Panc1 (cell line): Measurements from ENCODE around the gene KRTCAP2.

Experiments used
- CTCF ChIP-seq: fragments of 450-650 bp; IDR thresholded peaks from 2 replicates; pipeline ENCODE4 v1.5.1; 2017; ENCODE audit warnings: mild to moderate bottlenecking
- TCF7L2 ChIP-seq: IDR thresholded peaks from 2 replicates; pipeline ENCODE4 v1.6.1; 2011; ENCODE audit warnings: mild to moderate bottlenecking, low read depth, low read length, inconsistent platforms

DNA sequence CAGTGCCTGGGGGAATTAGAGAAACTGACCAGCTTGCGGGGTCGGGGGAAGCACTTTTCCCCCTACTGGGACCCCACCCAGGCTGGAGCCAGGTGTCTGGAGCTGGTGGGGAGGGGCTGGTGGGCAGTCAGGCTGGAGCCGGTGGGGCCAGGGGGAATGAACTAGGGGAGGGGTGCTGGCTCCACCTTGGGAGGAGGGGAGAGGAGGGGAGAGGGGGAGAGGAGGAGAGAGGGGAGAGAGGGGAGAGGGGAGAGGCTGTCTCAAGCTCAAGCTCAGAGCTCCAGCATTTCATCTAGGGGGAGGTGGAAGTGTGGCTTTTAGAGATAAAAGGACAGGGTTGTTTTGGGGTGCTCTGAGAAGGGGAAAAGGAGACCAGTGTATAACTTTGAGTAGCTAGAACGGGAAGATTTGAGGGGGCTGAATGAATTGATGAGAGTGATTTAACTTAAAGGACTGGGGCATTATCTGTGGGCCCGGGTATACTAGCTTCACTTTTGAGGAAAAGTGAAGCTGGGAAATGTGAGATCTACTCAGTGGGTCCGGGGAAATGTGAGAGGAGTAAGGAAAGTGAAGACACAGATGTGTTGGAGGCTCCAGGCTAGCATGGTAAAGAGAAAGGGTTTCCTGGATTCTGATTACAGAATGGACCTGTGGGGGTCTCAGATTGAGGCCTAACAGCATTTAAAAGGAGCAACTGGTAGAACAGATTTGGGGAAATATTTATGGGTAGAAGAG lies 42.7 kb downstream of the KRTCAP2 start:
- TF ChIP-seq CTCF (no peak), TCF7L2 (no peak)
